ENCODE results near the gene FAM89B. TPM values are rescaled to one million over a fixed set of nuclear protein-coding genes. Genes with fewer than 3 reads are reported as not detected.

The FAM89B gene
- total RNA-seq, 1 experiment from 2014 or later, result 102 TPM

DNA sequence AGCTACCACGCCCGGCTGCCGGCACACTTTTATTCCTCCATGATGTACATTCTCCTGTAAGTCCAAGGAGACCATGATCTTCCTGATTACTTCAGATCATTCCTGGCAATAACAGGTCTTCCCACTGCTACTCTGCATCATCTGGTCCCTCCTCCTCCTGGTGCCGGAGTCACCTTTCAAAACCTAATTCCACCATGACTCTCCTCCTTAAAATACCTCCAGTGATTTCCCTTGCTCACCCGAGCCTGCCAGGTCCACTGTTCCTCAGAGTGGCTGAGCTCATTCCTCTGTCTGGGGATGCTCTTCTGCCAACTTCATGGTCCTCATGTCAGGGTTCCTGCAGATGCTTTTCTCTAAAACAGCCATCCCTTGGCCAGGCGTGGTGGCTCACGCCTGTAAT, 10.3 kb upstream of the FAM89B start:
- Histone ChIP-seq H3K4me1 (ENCODE audit: control insufficient read depth, insufficient read depth, low read length) (peaks cover 33% of the 10 kb centered on the region), H3K4me3 (ENCODE audit: low read depth in 2 of 2, low read length in 2 of 2) (no peak overlapping the region), H3K9me3 (ENCODE audit: control insufficient read depth, insufficient read depth, low read depth, low read length) (no peaks in the 10 kb centered on the region), H3K36me3 (ENCODE audit: control insufficient read depth, insufficient read depth, low read length) (no peaks in the 10 kb centered on the region), H3K27me3 (ENCODE audit: control insufficient read depth, insufficient read depth, low read length) (no peaks in the 10 kb centered on the region), H3K27ac (ENCODE audit: low read length) (no peak overlapping the region)
- CTCF ChIA-PET, result interaction anchor here (0.7 kb wide), 1 partner anchor 10 kb away, joined by 3 read pairs; the partner anchor contains the start of gene FAM89B
- in situ Hi-C loops (cut with HindIII; ENCODE audit: low pct_unique_long_range_greater_than_20kb, low sequenced_read_pairs), result no loop called here
- ATAC-seq (no peak), DNase-seq (ENCODE audit: low read depth, low spot score) (no peak)
- TF ChIP-seq, protein P1, sequence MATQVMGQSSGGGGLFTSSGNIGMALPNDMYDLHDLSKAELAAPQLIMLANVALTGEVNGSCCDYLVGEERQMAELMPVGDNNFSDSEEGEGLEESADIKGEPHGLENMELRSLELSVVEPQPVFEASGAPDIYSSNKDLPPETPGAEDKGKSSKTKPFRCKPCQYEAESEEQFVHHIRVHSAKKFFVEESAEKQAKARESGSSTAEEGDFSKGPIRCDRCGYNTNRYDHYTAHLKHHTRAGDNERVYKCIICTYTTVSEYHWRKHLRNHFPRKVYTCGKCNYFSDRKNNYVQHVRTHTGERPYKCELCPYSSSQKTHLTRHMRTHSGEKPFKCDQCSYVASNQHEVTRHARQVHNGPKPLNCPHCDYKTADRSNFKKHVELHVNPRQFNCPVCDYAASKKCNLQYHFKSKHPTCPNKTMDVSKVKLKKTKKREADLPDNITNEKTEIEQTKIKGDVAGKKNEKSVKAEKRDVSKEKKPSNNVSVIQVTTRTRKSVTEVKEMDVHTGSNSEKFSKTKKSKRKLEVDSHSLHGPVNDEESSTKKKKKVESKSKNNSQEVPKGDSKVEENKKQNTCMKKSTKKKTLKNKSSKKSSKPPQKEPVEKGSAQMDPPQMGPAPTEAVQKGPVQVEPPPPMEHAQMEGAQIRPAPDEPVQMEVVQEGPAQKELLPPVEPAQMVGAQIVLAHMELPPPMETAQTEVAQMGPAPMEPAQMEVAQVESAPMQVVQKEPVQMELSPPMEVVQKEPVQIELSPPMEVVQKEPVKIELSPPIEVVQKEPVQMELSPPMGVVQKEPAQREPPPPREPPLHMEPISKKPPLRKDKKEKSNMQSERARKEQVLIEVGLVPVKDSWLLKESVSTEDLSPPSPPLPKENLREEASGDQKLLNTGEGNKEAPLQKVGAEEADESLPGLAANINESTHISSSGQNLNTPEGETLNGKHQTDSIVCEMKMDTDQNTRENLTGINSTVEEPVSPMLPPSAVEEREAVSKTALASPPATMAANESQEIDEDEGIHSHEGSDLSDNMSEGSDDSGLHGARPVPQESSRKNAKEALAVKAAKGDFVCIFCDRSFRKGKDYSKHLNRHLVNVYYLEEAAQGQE (IDR thresholded peaks at IDR 0.05; ENCODE audit: insufficient read depth in 1 of 2, low read depth in 2 of 2, low read length in 1 of 2), result no peak
- POLR2A ChIA-PET, result interaction anchor here (0.5 to 0.7 kb wide), 2 partner anchors 15 to 363 kb away, joined by 3 to 4 read pairs; no protein-coding TSS in a partner anchor
- intact Hi-C loops (cut with micrococcal nuclease; ENCODE audit: unreplicated experiment), result no loop called here
- no TSS peak for BruUV-seq (replicated peaks)

DNA sequence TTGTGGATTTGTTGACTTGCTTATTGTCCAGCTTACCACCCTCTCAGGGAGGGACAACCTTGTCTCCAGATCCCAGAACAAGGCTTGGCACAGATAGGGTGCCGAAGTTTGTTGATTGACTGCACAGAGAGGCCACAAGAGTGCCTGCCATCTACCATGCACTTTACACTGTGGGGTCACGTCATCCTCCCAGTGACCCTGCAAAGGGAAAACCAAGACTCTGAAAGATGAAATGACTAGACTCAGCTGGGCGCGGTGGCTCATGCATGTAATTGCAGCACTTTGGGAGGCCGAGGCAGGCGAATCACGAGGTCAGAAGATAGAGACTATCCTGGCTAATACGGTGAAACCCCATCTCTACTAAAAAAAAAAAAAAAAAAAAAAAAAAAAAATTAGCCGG, 9.6 kb upstream of the FAM89B start:
- no peaks in the 10 kb centered on the region for H3K36me3 ChIP-seq (ENCODE audit: control insufficient read depth, insufficient read depth, low read length)
- in situ Hi-C loops (cut with HindIII; ENCODE audit: low pct_unique_long_range_greater_than_20kb, low sequenced_read_pairs), result no loop called here
- H3K4me1 ChIP-seq (ENCODE audit: control insufficient read depth, insufficient read depth, low read length), result peaks cover 29% of the 10 kb centered on the region
- BruUV-seq (replicated peaks), result no TSS peak
- no peaks in the 10 kb centered on the region for H3K27me3 ChIP-seq (ENCODE audit: control insufficient read depth, insufficient read depth, low read length)
- H3K27ac ChIP-seq (ENCODE audit: low read length), result no peak overlapping the region
- ChIA-PET CTCF (interaction anchor here (0.6 to 0.7 kb wide), 2 partner anchors 182 to 189 kb away, joined by 4 to 9 read pairs; no protein-coding TSS in a partner anchor), POLR2A (no interaction called here)
- ATAC-seq (no peak), DNase-seq (ENCODE audit: low read depth, low spot score) (no peak)
- TF ChIP-seq, protein P2, sequence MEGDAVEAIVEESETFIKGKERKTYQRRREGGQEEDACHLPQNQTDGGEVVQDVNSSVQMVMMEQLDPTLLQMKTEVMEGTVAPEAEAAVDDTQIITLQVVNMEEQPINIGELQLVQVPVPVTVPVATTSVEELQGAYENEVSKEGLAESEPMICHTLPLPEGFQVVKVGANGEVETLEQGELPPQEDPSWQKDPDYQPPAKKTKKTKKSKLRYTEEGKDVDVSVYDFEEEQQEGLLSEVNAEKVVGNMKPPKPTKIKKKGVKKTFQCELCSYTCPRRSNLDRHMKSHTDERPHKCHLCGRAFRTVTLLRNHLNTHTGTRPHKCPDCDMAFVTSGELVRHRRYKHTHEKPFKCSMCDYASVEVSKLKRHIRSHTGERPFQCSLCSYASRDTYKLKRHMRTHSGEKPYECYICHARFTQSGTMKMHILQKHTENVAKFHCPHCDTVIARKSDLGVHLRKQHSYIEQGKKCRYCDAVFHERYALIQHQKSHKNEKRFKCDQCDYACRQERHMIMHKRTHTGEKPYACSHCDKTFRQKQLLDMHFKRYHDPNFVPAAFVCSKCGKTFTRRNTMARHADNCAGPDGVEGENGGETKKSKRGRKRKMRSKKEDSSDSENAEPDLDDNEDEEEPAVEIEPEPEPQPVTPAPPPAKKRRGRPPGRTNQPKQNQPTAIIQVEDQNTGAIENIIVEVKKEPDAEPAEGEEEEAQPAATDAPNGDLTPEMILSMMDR (IDR thresholded peaks at IDR 0.05), result no peak
- TF ChIP-seq POLR2AphosphoS5 (IDR thresholded peaks at IDR 0.05; ENCODE audit: low read depth, low read length), result no peak
- TF ChIP-seq SIN3A (IDR thresholded peaks at IDR 0.05; ENCODE audit: borderline replicate concordance, insufficient read depth, low read depth, low read length), result no peak
- TF ChIP-seq, protein P1 (IDR thresholded peaks at IDR 0.05; ENCODE audit: insufficient read depth in 1 of 2, low read depth in 2 of 2, low read length in 1 of 2), result no peak
- TF ChIP-seq TCF7L2 (IDR thresholded peaks at IDR 0.05; ENCODE audit: low read depth, low read length), result no peak
- no peak overlapping the region for H3K4me3 ChIP-seq (ENCODE audit: low read depth in 2 of 2, low read length in 2 of 2)
- H3K9me3 ChIP-seq (ENCODE audit: control insufficient read depth, insufficient read depth, low read depth, low read length), result no peaks in the 10 kb centered on the region
- intact Hi-C loops (cut with micrococcal nuclease; ENCODE audit: unreplicated experiment), result no loop called here
